Activated naive CD4-positive, alpha-beta T cell treated with anti-CD3 and anti-CD28 coated beads for 36 hours (primary cell): ENCODE data around the gene ABTB2. TPM values are rescaled to one million over a fixed set of nuclear protein-coding genes. Genes with fewer than 3 reads are reported as not detected.

Experiments used
- CTCF ChIA-PET: fragments of 350-600 bp; sonication (Branson Sonifier 250); formaldehyde crosslinking; loops from one replicate; lab custom pipeline; 2021; ENCODE audit warnings: antibody characterized with exemption; lab: Charles Lee
- DNase-seq: peaks from one replicate; pipeline ENCODE4 v3.0.0-alpha.2; 2020
- H3K27ac Mint-ChIP-seq: one replicate; pipeline ENCODE4 v1.8.0; 2021; ENCODE audit warnings: mild to moderate bottlenecking, mixed read lengths
- H3K27me3 Mint-ChIP-seq: one replicate; pipeline ENCODE4 v1.8.0; 2021; ENCODE audit warnings: low read depth, mixed read lengths
- H3K36me3 Mint-ChIP-seq: one replicate; pipeline ENCODE4 v1.8.0; 2021; ENCODE audit warnings: low read depth, mixed read lengths
- H3K4me1 Mint-ChIP-seq: one replicate; pipeline ENCODE4 v1.8.0; 2021; ENCODE audit warnings: low read depth, mixed read lengths
- H3K4me3 Mint-ChIP-seq: one replicate; pipeline ENCODE4 v1.8.0; 2021; ENCODE audit warnings: mild to moderate bottlenecking, moderate library complexity, mixed read lengths
- H3K9me3 Mint-ChIP-seq: one replicate; pipeline ENCODE4 v1.8.0; 2021; ENCODE audit warnings: mixed read lengths
- intact Hi-C: fragments of 100-400 bp; cut with micrococcal nuclease; formaldehyde crosslinking; loops from one replicate; pipeline ENCODE4 v1.15.1; 2023
- total RNA-seq, 2 experiments: library from RNA; stranded (reverse); gene quantifications; one replicate each; pipeline ENCODE4 v1.2.3, GENCODE V29; 2021

Gene ABTB2
- total RNA-seq, 2 experiments from 2014 or later = 3.1 to 3.7 TPM

GRCh38 chr11:34139346-34139745 is 218.5 kb downstream of the ABTB2 start:
- H3K27me3 Mint-ChIP-seq = no peaks in the 10 kb centered on the region
- no peak overlapping the region for H3K4me3 Mint-ChIP-seq
- CTCF ChIA-PET = interaction anchor here (1.2 kb wide), 1 partner anchor 19 kb away, joined by 3 read pairs; no protein-coding TSS in a partner anchor
- no peaks in the 10 kb centered on the region for H3K9me3 Mint-ChIP-seq
- intact Hi-C loops = loop anchor here (10.0 kb wide), 1 partner anchor 145 kb away; no protein-coding TSS in a partner anchor
- H3K4me1 Mint-ChIP-seq = peaks cover 12% of the 10 kb centered on the region
- peaks cover 70% of the 10 kb centered on the region for H3K36me3 Mint-ChIP-seq
- no peak overlapping the region for H3K27ac Mint-ChIP-seq
- DNase-seq = no peak

DNA sequence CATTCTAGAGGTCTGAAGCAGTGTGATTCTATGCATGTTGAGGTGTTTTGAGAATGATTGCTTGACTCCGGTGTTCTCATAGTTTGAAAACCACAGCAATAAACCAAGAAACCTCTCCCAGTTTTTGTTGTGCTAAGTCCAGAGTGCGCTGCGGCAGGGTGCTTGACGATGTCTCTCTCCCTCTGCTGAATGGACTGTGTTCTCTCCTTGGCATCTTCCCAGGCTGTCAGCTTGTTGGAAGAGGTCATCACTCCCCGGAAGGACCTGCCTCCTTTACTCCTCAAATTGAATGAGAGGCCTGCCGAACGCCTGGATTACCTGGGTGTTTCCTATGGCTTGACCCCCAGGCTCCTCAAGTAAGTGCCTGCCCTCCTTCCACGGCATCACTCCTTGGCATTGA is 221.4 kb downstream of the ABTB2 start:
- Mint-ChIP-seq H3K27ac (no peak overlapping the region), H3K9me3 (no peaks in the 10 kb centered on the region), H3K36me3 (peaks cover 71% of the 10 kb centered on the region), H3K4me3 (no peak overlapping the region), H3K4me1 (peaks cover 12% of the 10 kb centered on the region), H3K27me3 (no peaks in the 10 kb centered on the region)
- intact Hi-C loops = loop anchor here (10.0 kb wide), 1 partner anchor 142 kb away; no protein-coding TSS in a partner anchor
- CTCF ChIA-PET = interaction anchor here (1.4 kb wide), 1 partner anchor 221 kb away, joined by 4 read pairs; the partner anchor contains the start of gene ABTB2
- DNase-seq = no peak

DNA sequence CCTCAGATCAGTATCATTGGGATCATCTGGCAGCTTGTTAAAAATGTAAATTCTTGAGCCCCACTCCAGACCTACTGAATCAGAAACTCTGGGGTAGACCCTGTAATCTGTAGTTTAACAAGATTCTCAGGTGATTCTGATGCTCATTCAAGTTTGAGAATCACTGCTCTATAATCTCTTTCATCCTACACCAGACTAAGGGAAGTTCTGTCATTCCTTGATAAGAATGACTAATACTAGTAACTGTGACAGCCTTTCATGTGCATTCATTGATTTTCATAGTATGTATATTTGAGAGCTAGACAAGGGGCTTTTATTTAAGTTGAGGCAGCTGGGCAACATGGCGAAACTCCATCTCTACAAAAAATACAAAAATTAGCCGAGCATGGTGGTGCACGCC is 222.4 kb downstream of the ABTB2 start:
- Mint-ChIP-seq H3K27ac (no peak overlapping the region), H3K27me3 (no peaks in the 10 kb centered on the region), H3K4me3 (no peak overlapping the region), H3K9me3 (no peaks in the 10 kb centered on the region), H3K4me1 (peaks cover 12% of the 10 kb centered on the region), H3K36me3 (peaks cover 69% of the 10 kb centered on the region)
- no peak for DNase-seq
- intact Hi-C loops = loop anchor here (10.0 kb wide), 1 partner anchor 141 kb away; no protein-coding TSS in a partner anchor
- CTCF ChIA-PET = interaction anchor here (0.6 to 1.4 kb wide), 2 partner anchors 127 to 222 kb away, joined by 3 to 4 read pairs; partner anchors contain the start of gene ABTB2

DNA sequence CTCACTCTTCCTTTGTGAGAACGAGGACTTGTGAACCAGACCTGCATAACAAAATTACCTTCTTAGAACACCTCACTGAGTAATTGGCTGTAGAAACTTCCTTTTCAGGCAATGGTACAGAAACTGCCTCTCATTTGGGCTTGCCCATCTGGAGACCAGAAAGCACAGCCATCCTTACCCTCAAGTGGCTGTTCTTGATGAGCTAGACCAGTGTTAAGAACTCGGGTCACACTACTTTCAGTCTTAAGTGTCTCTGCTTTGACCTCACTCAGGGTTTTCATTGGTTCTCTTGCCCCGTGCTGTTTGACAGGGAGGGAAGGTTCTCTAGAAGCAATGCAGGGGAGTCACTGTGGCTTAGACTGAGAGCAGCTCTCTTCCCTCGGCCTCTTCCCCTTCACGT is 223.0 kb downstream of the ABTB2 start:
- Mint-ChIP-seq H3K4me1 (peaks cover 12% of the 10 kb centered on the region), H3K9me3 (no peaks in the 10 kb centered on the region), H3K4me3 (no peak overlapping the region), H3K27ac (no peak overlapping the region), H3K36me3 (peaks cover 69% of the 10 kb centered on the region), H3K27me3 (no peaks in the 10 kb centered on the region)
- CTCF ChIA-PET = interaction anchor here (0.6 to 1.4 kb wide), 2 partner anchors 128 to 222 kb away, joined by 3 to 4 read pairs; partner anchors contain the start of gene ABTB2
- no peak for DNase-seq
- intact Hi-C loops = loop anchor here (10.0 kb wide), 1 partner anchor 140 kb away; no protein-coding TSS in a partner anchor

DNA sequence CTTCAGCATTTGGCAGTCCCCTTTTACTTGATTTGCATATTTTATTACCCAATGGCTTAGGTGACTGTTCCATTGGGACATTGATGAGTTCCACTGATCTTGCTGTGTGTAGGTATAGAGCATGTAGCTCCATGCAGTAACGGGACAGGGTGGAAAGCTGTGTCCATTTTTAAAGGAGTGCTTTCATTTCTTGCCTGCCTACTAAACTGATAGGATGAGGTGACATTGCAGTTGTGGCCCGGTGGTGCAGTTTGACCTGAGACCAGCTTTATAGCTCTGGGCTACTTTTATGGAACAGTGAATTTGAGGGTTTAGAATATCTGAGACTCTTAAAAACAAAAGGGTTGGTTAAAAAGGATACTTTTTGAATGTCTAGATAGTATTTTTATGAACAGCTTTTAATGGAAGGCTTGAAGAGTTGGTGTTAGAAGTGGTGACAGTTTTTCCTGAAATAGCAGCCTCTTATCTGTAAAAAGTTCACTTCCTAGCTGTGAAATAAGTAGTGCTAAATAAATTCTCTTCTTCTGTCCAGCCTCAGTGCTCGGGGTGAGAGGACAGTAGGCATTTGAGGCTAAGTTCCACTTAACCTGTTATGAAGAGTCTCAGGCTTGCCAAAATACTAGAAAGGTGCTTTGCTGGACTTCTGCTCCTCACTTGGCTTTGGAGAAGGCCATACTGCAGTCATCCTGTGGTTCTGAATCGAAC is 225.4 kb downstream of the ABTB2 start:
- no peak for DNase-seq
- CTCF ChIA-PET = no interaction called here
- H3K27ac Mint-ChIP-seq = no peak overlapping the region
- H3K4me3 Mint-ChIP-seq = no peak overlapping the region
- H3K36me3 Mint-ChIP-seq = peaks cover 54% of the 10 kb centered on the region
- no peaks in the 10 kb centered on the region for H3K27me3 Mint-ChIP-seq
- H3K9me3 Mint-ChIP-seq = no peaks in the 10 kb centered on the region
- H3K4me1 Mint-ChIP-seq = peaks cover 12% of the 10 kb centered on the region
- intact Hi-C loops = loop anchor here (10.0 kb wide), 1 partner anchor 138 kb away; no protein-coding TSS in a partner anchor

GRCh38 chr11:34128824-34129223 is 229.0 kb downstream of the ABTB2 start:
- no peak overlapping the region for H3K4me3 Mint-ChIP-seq
- CTCF ChIA-PET = no interaction called here
- H3K27ac Mint-ChIP-seq = no peak overlapping the region
- H3K4me1 Mint-ChIP-seq = no peaks in the 10 kb centered on the region
- peaks cover 52% of the 10 kb centered on the region for H3K36me3 Mint-ChIP-seq
- no peaks in the 10 kb centered on the region for H3K27me3 Mint-ChIP-seq
- H3K9me3 Mint-ChIP-seq = no peaks in the 10 kb centered on the region
- no peak for DNase-seq
- intact Hi-C loops = no loop called here

DNA sequence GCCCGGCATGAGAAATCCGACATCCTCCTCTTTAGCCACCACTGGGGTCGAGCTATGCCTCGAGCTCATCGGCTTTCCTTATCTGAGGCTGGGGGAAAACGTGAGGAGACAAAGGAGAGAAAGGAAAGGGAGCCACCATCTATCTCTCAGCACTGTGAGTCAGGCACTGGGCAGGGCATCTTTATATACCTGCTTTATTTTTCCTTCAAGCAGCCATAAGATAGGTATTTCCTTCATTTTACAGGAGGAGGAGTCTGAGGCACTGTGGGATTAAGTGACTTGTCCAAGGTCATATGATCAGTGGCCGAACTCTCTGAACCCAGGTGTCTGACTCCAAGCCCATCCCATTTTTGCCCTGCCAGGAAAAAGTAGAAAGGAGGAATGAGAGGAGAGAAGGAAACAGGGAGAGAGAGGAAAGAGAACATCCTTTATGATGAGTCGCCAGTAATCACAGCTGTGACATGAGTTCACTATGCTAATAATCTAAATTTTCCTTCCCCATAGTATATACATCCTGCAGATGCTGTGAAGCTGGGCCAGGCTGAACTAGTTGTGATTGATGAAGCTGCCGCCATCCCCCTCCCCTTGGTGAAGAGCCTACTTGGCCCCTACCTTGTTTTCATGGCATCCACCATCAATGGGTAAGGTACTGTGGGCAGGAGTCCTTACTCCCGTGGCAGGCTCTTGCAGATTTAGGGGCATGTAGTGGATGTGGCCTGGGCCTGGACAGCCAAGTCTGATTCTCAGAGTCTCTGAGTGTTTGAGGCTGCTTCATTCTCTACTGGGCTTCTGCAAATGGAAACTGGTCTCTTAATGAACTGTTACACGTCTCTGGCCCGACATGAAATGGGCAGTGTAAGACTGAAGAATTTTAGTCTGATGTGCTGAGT is 230.6 kb downstream of the ABTB2 start:
- no peak overlapping the region for H3K4me3 Mint-ChIP-seq
- no peak overlapping the region for H3K27ac Mint-ChIP-seq
- DNase-seq = no peak
- H3K36me3 Mint-ChIP-seq = peaks cover 52% of the 10 kb centered on the region
- H3K9me3 Mint-ChIP-seq = no peaks in the 10 kb centered on the region
- H3K27me3 Mint-ChIP-seq = no peaks in the 10 kb centered on the region
- H3K4me1 Mint-ChIP-seq = no peaks in the 10 kb centered on the region
- intact Hi-C loops = no loop called here
- CTCF ChIA-PET = interaction anchor here (0.7 kb wide), 1 partner anchor 14 kb away, joined by 3 read pairs; no protein-coding TSS in a partner anchor

DNA sequence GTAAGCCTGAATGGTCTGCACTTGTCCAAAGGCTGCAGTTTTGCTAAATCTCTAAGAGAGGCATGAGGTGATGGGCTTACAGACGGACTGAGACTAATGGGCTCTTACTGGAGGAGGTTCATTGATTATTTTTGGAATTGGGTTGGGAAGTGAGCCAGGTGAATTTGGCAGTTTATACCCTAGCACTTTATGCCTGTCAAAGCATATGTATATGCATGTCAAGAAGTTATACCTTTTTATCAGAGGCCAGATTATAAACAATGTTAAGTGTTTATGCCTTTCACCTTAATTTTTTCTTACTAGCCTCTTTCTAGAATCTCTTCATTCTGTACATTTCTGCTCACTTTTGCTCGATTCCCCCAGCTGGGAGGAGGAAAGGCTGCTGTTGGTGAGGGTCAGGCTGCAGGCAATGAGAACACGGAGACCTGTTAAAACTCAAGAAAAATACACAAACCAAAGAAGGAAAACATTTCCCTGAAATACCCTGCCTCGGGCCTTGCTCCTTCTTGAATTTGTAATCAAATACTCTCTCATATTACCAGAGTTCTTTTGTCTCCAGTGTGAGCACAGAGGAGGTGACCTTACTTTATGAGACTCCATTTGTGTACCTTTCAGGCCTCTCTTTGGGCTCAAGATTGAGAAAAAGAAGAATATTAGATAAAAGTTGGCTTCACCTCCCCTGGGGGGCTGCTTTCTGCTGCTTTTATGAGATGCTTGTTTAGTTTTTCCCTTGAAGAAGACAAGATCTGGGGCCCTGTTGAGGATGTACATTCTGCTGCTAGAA is 232.7 kb downstream of the ABTB2 start:
- CTCF ChIA-PET = no interaction called here
- Mint-ChIP-seq H3K4me3 (no peak overlapping the region), H3K9me3 (no peaks in the 10 kb centered on the region), H3K27ac (no peak overlapping the region), H3K36me3 (peaks cover 52% of the 10 kb centered on the region), H3K4me1 (no peaks in the 10 kb centered on the region), H3K27me3 (no peaks in the 10 kb centered on the region)
- intact Hi-C loops = no loop called here
- no peak for DNase-seq

DNA sequence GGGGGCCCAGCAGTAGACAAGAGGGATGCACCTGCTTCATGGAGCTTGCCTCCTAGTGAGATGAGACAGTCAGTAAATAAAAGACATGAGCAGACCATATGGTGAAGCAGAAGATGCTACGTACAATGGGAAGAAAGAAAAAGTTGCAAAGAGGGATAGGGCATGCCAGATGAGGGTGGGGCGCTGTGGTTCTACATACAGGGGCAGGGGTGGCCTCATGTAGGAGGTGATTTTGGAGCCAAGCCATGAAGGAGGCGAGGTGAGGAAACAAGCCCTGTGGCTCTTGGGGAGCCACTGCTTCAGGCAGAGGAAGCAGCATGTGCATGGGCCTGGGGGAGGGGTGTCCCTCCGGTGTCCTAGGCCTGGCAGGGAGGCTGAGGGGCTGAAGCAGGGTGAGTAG is 237.2 kb downstream of the ABTB2 start:
- CTCF ChIA-PET = no interaction called here
- Mint-ChIP-seq H3K9me3 (no peaks in the 10 kb centered on the region), H3K4me1 (no peaks in the 10 kb centered on the region), H3K36me3 (peaks cover 52% of the 10 kb centered on the region), H3K27me3 (no peaks in the 10 kb centered on the region), H3K27ac (no peak overlapping the region), H3K4me3 (no peak overlapping the region)
- intact Hi-C loops = no loop called here
- DNase-seq = no peak

DNA sequence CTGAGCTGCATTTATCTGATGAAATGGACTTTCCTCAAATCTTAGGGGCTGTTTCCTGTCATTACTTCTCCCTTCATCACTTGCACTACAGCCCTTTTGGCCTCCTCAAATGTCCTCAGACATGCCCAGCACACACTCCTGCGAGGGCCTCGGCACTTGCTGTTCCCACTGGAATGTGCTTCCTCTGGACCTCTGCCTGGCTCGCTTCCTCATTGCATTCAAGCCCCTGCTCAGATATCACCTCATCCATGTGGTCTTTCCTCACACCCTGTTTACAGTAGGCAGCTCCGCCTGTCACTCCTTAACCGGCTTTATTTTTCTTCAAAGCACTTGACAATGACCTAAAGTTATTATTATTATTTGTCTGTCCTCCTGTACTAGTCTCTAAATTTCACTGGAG is 243.3 kb downstream of the ABTB2 start:
- Mint-ChIP-seq H3K27me3 (no peaks in the 10 kb centered on the region), H3K27ac (no peak overlapping the region), H3K4me1 (peaks cover 10% of the 10 kb centered on the region), H3K4me3 (no peak overlapping the region), H3K36me3 (peaks cover 46% of the 10 kb centered on the region), H3K9me3 (no peaks in the 10 kb centered on the region)
- intact Hi-C loops = no loop called here
- CTCF ChIA-PET = no interaction called here
- no peak for DNase-seq

GRCh38 chr11:34114014-34114413 is 243.8 kb downstream of the ABTB2 start:
- no peaks in the 10 kb centered on the region for H3K9me3 Mint-ChIP-seq
- peaks cover 15% of the 10 kb centered on the region for H3K4me1 Mint-ChIP-seq
- intact Hi-C loops = no loop called here
- H3K27ac Mint-ChIP-seq = no peak overlapping the region
- H3K36me3 Mint-ChIP-seq = peaks cover 50% of the 10 kb centered on the region
- no peaks in the 10 kb centered on the region for H3K27me3 Mint-ChIP-seq
- CTCF ChIA-PET = interaction anchor here (1.3 kb wide), 1 partner anchor 13 kb away, joined by 3 read pairs; no protein-coding TSS in a partner anchor
- no peak overlapping the region for H3K4me3 Mint-ChIP-seq
- no peak for DNase-seq
